GM23338 (cell line): ENCODE results near the gene CBFA2T3. TPM values are rescaled to one million over a fixed set of nuclear protein-coding genes. Genes with fewer than 3 reads are reported as not detected.

ENCODE experiments used
- ATAC-seq: fragments of 200-7000 bp; cut with Tn5 transposase; 3 replicates; pipeline ENCODE4 v1.9.1; 2020
- DNase-seq: peaks from one replicate; pipeline ENCODE4 v3.0.0-alpha.2; 2015; ENCODE audit warnings: low spot score
- H2AFZ ChIP-seq: fragments of 200-600 bp; sonication (generic); 2 replicates; pipeline ENCODE4 v1.8.0; 2016; ENCODE audit warnings: antibody characterized with exemption, mild to moderate bottlenecking, moderate library complexity
- H3F3A ChIP-seq: fragments of 200-600 bp; sonication (generic); replicated peaks from 2 replicates; pipeline ENCODE4 v1.8.0; 2017; ENCODE audit warnings: antibody characterized with exemption, mixed run types, low read depth
- H3K27ac ChIP-seq: fragments of 200-600 bp; sonication (generic); 2 replicates; pipeline ENCODE4 v1.6.1; 2016; ENCODE audit warnings: low read depth
- H3K27me3 ChIP-seq: fragments of 200-600 bp; sonication (generic); 2 replicates; pipeline ENCODE4 v1.8.0; 2016; ENCODE audit warnings: mild to moderate bottlenecking, mixed run types, moderate library complexity; ENCODE audit not compliant: insufficient read depth
- H3K36me3 ChIP-seq: fragments of 200-600 bp; sonication (generic); 2 replicates; pipeline ENCODE4 v1.8.0; 2016; ENCODE audit warnings: mild to moderate bottlenecking; ENCODE audit not compliant: insufficient read depth
- H3K4me1 ChIP-seq: fragments of 200-600 bp; sonication (generic); 2 replicates; pipeline ENCODE4 v1.8.0; 2016; ENCODE audit warnings: mild to moderate bottlenecking, moderate library complexity; ENCODE audit not compliant: insufficient read depth
- H3K4me2 ChIP-seq: fragments of 200-600 bp; sonication (generic); 2 replicates; pipeline ENCODE4 v1.7.1; 2017; ENCODE audit warnings: mixed run types
- H3K4me3 ChIP-seq: fragments of 200-600 bp; sonication (generic); 2 replicates; pipeline ENCODE4 v1.6.1; 2016; ENCODE audit warnings: mixed run types
- H3K79me2 ChIP-seq: fragments of 200-600 bp; sonication (generic); replicated peaks from 2 replicates; pipeline ENCODE4 v1.8.0; 2017; ENCODE audit warnings: mild to moderate bottlenecking; ENCODE audit not compliant: insufficient read depth
- H3K9me2 ChIP-seq: fragments of 200-600 bp; sonication (generic); 2 replicates; pipeline ENCODE4 v1.8.0; 2017; ENCODE audit not compliant: insufficient read depth
- H4K20me1 ChIP-seq: fragments of 200-600 bp; sonication (generic); replicated peaks from 2 replicates; pipeline ENCODE4 v1.8.0; 2017; ENCODE audit warnings: mild to moderate bottlenecking; ENCODE audit not compliant: insufficient read depth
- H3K27ac Mint-ChIP-seq: 2 replicates; pipeline ENCODE4 v1.8.0; 2020; ENCODE audit warnings: inconsistent platforms, mild to moderate bottlenecking, moderate library complexity, mixed read lengths
- H3K27me3 Mint-ChIP-seq: 3 replicates; pipeline ENCODE4 v1.8.0; 2022; ENCODE audit warnings: low read depth, mild to moderate bottlenecking, moderate library complexity, mixed read lengths, inconsistent platforms; ENCODE audit not compliant: insufficient read depth, poor library complexity
- H3K36me3 Mint-ChIP-seq: 3 replicates; pipeline ENCODE4 v1.8.0; 2021; ENCODE audit warnings: low read depth, mild to moderate bottlenecking, inconsistent platforms, moderate library complexity, mixed read lengths
- H3K4me1 Mint-ChIP-seq: 3 replicates; pipeline ENCODE4 v1.8.0; 2020; ENCODE audit warnings: mild to moderate bottlenecking, inconsistent platforms, mixed read lengths
- H3K4me3 Mint-ChIP-seq: 3 replicates; pipeline ENCODE4 v1.8.0; 2021; ENCODE audit warnings: moderate library complexity, mild to moderate bottlenecking, inconsistent platforms, mixed read lengths
- H3K9me3 Mint-ChIP-seq: 3 replicates; pipeline ENCODE4 v1.8.0; 2020; ENCODE audit warnings: moderate library complexity, mild to moderate bottlenecking, inconsistent platforms, mixed read lengths
- CREB1 ChIP-seq: fragments of 250-450 bp; sonication (Bioruptor Pico); IDR thresholded peaks from 2 replicates; pipeline ENCODE4 v1.5.0; 2020; ENCODE audit warnings: low read depth, mild to moderate bottlenecking, moderate library complexity
- EZH2 ChIP-seq: fragments of 200-600 bp; sonication (generic); IDR thresholded peaks from one replicate; pipeline ENCODE4 v1.8.0; 2017; ENCODE audit warnings: antibody characterized with exemption, mild to moderate bottlenecking, low read depth; ENCODE audit not compliant: unreplicated experiment
- EZH2phosphoT487 ChIP-seq: fragments of 200-600 bp; sonication (generic); IDR thresholded peaks from one replicate; pipeline ENCODE4 v1.8.1; 2018; ENCODE audit warnings: antibody characterized with exemption; ENCODE audit not compliant: unreplicated experiment
- JUNB ChIP-seq: IDR thresholded peaks from one replicate; pipeline ENCODE4 v1.6.1; 2016; ENCODE audit warnings: antibody characterized with exemption; ENCODE audit not compliant: unreplicated experiment
- NANOG ChIP-seq: IDR thresholded peaks from 2 replicates; pipeline ENCODE4 v1.6.1; 2016; ENCODE audit warnings: antibody characterized with exemption, borderline replicate concordance
- POLR2AphosphoS5 ChIP-seq: IDR thresholded peaks from 2 replicates; pipeline ENCODE4 v1.6.1; 2016; ENCODE audit warnings: antibody characterized with exemption, low read depth
- STAT1 ChIP-seq: IDR thresholded peaks from one replicate; pipeline ENCODE4 v1.6.1; 2016; ENCODE audit warnings: antibody characterized with exemption; ENCODE audit not compliant: unreplicated experiment
- ZNF114 ChIP-seq: fragments of 250-450 bp; sonication (Bioruptor Pico); IDR thresholded peaks from 2 replicates; pipeline ENCODE4 v1.5.0; 2020; ENCODE audit warnings: mild to moderate bottlenecking, moderate library complexity
- ZNF331 ChIP-seq: fragments of 250-450 bp; sonication (Bioruptor Pico); IDR thresholded peaks from 2 replicates; pipeline ENCODE4 v1.5.0; 2020; ENCODE audit warnings: low read depth, mild to moderate bottlenecking, moderate library complexity
- polyA plus RNA-seq: library from polyadenylated mRNA; unstranded; fragments of >200 nt; fragmentation: Nextera tagmentation; extraction: Ambion mirVana; gene quantifications from 2 replicates; pipeline ENCODE4 v1.2.1, GENCODE V29; 2016
- total RNA-seq: library from RNA; depleted of rRNA; stranded (reverse); fragments of >200 nt; shearing (Covaris generic); gene quantifications from 2 replicates; pipeline ENCODE4 v1.2.3, GENCODE V29; 2014
- TF ChIP-seq, protein P1 (sequence below): IDR thresholded peaks from 2 replicates; pipeline ENCODE4 v1.6.1; 2016; ENCODE audit warnings: antibody characterized with exemption
- TF ChIP-seq, protein P2 (sequence below), 2 experiments: fragments of 200-600 bp in 1 of 2; sonication (generic) in 1 of 2; conservative IDR thresholded peaks; 2 replicates each; pipeline versions ENCODE4 v1.5.1 to v1.6.1; 2016 to 2017; ENCODE audit warnings: antibody characterized with exemption in 2 of 2, low read depth in 2 of 2, mild to moderate bottlenecking in 2 of 2, moderate library complexity in 1 of 2
- TF ChIP-seq, protein P3 (sequence below): fragments of 250-450 bp; sonication (Bioruptor Pico); IDR thresholded peaks from 2 replicates; pipeline ENCODE4 v1.5.0; 2020; ENCODE audit warnings: mild to moderate bottlenecking, moderate library complexity
- TF ChIP-seq, protein P4 (sequence below): IDR thresholded peaks from one replicate; pipeline ENCODE4 v1.6.1; 2018; ENCODE audit warnings: antibody characterized with exemption; ENCODE audit not compliant: unreplicated experiment

CBFA2T3 gene
- total and polyA plus RNA-seq, 2 experiments from 2014 or later: 0.87 to 1.5 TPM

DNA sequence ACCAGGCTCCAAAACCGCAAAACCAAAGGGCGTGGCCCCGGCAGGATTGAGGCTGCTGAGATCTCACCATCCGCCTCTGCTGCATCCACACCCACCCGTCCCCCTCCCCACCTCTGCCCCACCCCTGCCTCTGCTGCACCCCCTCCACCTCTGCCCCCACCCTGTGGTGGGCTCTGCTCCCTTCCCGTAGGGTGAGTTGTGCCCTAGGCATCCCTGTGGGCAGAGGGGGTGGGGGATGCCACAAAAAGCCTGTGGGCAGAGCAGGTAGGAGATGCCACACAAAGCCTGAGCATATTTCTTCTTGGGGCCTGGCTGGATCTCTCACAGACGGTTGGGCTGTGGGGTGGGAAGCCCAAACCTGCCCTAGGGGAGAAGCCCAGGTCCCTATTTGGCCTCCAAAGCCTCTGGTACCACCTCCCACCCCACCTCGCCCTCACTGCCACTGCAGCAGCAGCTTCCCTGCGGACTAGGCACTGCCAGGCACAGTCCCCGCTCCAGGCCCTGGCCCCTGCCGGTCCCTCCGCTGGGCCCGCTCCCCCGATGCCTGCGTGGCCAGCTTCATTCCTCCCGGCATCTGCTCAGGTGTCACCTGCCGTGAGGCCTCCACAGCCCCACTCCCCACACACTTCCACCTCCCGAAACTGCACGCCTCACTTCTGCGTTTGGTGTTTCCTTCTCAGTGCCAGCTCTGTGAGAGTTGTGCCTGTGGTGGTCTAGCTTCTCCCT, 99.3 kb downstream of the CBFA2T3 start:
- Histone ChIP-seq H3K79me2 (no peaks in the 10 kb centered on the region), H2AFZ (no peak overlapping the region), H3K27ac (no peak overlapping the region), H3K36me3 (no peaks in the 10 kb centered on the region), H3K9me2 (no peaks in the 10 kb centered on the region), H3K27me3 (no peaks in the 10 kb centered on the region), H3K4me2 (no peak overlapping the region), H3F3A (no peaks in the 10 kb centered on the region), H3K4me3 (no peak overlapping the region), H3K4me1 (no peaks in the 10 kb centered on the region), H4K20me1 (no peaks in the 10 kb centered on the region)
- DNase-seq (no peak), ATAC-seq (no peak)
- TF ChIP-seq, protein P1, sequence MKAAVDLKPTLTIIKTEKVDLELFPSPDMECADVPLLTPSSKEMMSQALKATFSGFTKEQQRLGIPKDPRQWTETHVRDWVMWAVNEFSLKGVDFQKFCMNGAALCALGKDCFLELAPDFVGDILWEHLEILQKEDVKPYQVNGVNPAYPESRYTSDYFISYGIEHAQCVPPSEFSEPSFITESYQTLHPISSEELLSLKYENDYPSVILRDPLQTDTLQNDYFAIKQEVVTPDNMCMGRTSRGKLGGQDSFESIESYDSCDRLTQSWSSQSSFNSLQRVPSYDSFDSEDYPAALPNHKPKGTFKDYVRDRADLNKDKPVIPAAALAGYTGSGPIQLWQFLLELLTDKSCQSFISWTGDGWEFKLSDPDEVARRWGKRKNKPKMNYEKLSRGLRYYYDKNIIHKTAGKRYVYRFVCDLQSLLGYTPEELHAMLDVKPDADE: no peak
- TF ChIP-seq ZNF331: no peak
- no peak for TF ChIP-seq ZNF114
- TF ChIP-seq EZH2: no peak
- no peak for TF ChIP-seq NANOG
- no peak for TF ChIP-seq POLR2AphosphoS5
- TF ChIP-seq, protein P2, sequence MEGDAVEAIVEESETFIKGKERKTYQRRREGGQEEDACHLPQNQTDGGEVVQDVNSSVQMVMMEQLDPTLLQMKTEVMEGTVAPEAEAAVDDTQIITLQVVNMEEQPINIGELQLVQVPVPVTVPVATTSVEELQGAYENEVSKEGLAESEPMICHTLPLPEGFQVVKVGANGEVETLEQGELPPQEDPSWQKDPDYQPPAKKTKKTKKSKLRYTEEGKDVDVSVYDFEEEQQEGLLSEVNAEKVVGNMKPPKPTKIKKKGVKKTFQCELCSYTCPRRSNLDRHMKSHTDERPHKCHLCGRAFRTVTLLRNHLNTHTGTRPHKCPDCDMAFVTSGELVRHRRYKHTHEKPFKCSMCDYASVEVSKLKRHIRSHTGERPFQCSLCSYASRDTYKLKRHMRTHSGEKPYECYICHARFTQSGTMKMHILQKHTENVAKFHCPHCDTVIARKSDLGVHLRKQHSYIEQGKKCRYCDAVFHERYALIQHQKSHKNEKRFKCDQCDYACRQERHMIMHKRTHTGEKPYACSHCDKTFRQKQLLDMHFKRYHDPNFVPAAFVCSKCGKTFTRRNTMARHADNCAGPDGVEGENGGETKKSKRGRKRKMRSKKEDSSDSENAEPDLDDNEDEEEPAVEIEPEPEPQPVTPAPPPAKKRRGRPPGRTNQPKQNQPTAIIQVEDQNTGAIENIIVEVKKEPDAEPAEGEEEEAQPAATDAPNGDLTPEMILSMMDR (conservative IDR thresholded peaks at IDR 0.05; ENCODE audit: low read depth in 2 of 2): no peak
- TF ChIP-seq STAT1: no peak
- TF ChIP-seq EZH2phosphoT487: no peak
- TF ChIP-seq, protein P3, sequence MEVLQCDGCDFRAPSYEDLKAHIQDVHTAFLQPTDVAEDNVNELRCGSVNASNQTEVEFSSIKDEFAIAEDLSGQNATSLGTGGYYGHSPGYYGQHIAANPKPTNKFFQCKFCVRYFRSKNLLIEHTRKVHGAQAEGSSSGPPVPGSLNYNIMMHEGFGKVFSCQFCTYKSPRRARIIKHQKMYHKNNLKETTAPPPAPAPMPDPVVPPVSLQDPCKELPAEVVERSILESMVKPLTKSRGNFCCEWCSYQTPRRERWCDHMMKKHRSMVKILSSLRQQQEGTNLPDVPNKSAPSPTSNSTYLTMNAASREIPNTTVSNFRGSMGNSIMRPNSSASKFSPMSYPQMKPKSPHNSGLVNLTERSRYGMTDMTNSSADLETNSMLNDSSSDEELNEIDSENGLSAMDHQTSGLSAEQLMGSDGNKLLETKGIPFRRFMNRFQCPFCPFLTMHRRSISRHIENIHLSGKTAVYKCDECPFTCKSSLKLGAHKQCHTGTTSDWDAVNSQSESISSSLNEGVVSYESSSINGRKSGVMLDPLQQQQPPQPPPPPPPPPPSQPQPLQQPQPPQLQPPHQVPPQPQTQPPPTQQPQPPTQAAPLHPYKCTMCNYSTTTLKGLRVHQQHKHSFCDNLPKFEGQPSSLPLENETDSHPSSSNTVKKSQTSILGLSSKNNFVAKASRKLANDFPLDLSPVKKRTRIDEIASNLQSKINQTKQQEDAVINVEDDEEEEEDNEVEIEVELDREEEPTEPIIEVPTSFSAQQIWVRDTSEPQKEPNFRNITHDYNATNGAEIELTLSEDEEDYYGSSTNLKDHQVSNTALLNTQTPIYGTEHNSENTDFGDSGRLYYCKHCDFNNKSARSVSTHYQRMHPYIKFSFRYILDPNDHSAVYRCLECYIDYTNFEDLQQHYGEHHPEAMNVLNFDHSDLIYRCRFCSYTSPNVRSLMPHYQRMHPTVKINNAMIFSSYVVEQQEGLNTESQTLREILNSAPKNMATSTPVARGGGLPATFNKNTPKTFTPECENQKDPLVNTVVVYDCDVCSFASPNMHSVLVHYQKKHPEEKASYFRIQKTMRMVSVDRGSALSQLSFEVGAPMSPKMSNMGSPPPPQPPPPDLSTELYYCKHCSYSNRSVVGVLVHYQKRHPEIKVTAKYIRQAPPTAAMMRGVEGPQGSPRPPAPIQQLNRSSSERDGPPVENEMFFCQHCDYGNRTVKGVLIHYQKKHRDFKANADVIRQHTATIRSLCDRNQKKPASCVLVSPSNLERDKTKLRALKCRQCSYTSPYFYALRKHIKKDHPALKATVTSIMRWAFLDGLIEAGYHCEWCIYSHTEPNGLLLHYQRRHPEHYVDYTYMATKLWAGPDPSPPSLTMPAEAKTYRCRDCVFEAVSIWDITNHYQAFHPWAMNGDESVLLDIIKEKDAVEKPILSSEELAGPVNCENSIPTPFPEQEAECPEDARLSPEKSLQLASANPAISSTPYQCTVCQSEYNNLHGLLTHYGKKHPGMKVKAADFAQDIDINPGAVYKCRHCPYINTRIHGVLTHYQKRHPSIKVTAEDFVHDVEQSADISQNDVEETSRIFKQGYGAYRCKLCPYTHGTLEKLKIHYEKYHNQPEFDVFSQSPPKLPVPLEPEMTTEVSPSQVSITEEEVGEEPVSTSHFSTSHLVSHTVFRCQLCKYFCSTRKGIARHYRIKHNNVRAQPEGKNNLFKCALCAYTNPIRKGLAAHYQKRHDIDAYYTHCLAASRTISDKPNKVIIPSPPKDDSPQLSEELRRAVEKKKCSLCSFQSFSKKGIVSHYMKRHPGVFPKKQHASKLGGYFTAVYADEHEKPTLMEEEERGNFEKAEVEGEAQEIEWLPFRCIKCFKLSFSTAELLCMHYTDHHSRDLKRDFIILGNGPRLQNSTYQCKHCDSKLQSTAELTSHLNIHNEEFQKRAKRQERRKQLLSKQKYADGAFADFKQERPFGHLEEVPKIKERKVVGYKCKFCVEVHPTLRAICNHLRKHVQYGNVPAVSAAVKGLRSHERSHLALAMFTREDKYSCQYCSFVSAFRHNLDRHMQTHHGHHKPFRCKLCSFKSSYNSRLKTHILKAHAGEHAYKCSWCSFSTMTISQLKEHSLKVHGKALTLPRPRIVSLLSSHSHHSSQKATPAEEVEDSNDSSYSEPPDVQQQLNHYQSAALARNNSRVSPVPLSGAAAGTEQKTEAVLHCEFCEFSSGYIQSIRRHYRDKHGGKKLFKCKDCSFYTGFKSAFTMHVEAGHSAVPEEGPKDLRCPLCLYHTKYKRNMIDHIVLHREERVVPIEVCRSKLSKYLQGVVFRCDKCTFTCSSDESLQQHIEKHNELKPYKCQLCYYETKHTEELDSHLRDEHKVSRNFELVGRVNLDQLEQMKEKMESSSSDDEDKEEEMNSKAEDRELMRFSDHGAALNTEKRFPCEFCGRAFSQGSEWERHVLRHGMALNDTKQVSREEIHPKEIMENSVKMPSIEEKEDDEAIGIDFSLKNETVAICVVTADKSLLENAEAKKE (CRISPR knock-in tag): no peak
- no peak for TF ChIP-seq CREB1 (CRISPR knock-in tag)
- TF ChIP-seq JUNB: no peak
- TF ChIP-seq, protein P4, sequence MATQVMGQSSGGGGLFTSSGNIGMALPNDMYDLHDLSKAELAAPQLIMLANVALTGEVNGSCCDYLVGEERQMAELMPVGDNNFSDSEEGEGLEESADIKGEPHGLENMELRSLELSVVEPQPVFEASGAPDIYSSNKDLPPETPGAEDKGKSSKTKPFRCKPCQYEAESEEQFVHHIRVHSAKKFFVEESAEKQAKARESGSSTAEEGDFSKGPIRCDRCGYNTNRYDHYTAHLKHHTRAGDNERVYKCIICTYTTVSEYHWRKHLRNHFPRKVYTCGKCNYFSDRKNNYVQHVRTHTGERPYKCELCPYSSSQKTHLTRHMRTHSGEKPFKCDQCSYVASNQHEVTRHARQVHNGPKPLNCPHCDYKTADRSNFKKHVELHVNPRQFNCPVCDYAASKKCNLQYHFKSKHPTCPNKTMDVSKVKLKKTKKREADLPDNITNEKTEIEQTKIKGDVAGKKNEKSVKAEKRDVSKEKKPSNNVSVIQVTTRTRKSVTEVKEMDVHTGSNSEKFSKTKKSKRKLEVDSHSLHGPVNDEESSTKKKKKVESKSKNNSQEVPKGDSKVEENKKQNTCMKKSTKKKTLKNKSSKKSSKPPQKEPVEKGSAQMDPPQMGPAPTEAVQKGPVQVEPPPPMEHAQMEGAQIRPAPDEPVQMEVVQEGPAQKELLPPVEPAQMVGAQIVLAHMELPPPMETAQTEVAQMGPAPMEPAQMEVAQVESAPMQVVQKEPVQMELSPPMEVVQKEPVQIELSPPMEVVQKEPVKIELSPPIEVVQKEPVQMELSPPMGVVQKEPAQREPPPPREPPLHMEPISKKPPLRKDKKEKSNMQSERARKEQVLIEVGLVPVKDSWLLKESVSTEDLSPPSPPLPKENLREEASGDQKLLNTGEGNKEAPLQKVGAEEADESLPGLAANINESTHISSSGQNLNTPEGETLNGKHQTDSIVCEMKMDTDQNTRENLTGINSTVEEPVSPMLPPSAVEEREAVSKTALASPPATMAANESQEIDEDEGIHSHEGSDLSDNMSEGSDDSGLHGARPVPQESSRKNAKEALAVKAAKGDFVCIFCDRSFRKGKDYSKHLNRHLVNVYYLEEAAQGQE: no peak
- no peaks in the 10 kb centered on the region; the same call in 2 of the 3 replicates for H3K4me1 Mint-ChIP-seq
- no peak overlapping the region for H3K4me3 Mint-ChIP-seq
- H3K9me3 Mint-ChIP-seq: no peaks in the 10 kb centered on the region; the same call in none of the 3 replicates
- H3K27ac Mint-ChIP-seq: no peak overlapping the region
- no peaks in the 10 kb centered on the region; the same call in 2 of the 3 replicates for H3K36me3 Mint-ChIP-seq
- peaks cover 19% of the 10 kb centered on the region for H3K27me3 Mint-ChIP-seq
